Medulla oblongata (tissue), 1 donor: ENCODE results near the gene AOC1.
"Not testable (repeated sequence)": the region's sequence is repeated elsewhere in the genome, so short reads cannot be mapped to it uniquely, and the experiment has no call there.

ENCODE experiments used
- DNase-seq: peaks from one replicate; pipeline ENCODE4 v3.0.0-alpha.2; 2015; ENCODE audit errors: extremely low spot score

The AOC1 gene, protein sequence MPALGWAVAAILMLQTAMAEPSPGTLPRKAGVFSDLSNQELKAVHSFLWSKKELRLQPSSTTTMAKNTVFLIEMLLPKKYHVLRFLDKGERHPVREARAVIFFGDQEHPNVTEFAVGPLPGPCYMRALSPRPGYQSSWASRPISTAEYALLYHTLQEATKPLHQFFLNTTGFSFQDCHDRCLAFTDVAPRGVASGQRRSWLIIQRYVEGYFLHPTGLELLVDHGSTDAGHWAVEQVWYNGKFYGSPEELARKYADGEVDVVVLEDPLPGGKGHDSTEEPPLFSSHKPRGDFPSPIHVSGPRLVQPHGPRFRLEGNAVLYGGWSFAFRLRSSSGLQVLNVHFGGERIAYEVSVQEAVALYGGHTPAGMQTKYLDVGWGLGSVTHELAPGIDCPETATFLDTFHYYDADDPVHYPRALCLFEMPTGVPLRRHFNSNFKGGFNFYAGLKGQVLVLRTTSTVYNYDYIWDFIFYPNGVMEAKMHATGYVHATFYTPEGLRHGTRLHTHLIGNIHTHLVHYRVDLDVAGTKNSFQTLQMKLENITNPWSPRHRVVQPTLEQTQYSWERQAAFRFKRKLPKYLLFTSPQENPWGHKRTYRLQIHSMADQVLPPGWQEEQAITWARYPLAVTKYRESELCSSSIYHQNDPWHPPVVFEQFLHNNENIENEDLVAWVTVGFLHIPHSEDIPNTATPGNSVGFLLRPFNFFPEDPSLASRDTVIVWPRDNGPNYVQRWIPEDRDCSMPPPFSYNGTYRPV

DNA sequence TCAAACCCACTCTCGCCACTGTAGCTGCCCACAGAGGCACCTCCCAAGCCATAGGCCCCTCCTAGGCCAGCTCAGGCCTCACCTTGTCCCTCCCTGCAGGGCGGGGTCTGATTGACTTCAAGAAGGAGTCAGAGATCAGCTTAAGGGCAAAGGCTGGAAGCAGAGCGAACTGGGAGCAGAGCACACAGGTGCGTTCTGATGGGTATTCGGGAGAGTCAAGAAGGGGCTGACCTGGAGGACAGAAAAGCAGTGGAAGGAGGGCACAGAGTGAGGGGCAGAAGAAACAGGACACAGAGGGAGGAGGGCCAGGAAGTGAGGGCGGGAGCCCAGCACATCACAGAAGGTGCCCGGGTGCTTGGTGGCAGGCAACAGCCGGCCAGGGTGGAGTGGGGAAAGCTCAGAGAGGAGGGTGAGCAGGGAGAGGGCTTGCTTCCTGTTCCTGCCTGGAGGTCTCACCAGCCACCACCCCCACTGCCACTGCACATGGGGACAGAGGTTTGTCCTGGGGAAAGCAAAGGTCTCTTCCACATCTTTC, at the start of gene AOC1:
Gene AOC1, plus strand, starts transcription at position 147 of the 535 bp plus-strand sequence. CDS start 3,954 bp downstream, outside the sequence.
- no peak for DNase-seq

DNA sequence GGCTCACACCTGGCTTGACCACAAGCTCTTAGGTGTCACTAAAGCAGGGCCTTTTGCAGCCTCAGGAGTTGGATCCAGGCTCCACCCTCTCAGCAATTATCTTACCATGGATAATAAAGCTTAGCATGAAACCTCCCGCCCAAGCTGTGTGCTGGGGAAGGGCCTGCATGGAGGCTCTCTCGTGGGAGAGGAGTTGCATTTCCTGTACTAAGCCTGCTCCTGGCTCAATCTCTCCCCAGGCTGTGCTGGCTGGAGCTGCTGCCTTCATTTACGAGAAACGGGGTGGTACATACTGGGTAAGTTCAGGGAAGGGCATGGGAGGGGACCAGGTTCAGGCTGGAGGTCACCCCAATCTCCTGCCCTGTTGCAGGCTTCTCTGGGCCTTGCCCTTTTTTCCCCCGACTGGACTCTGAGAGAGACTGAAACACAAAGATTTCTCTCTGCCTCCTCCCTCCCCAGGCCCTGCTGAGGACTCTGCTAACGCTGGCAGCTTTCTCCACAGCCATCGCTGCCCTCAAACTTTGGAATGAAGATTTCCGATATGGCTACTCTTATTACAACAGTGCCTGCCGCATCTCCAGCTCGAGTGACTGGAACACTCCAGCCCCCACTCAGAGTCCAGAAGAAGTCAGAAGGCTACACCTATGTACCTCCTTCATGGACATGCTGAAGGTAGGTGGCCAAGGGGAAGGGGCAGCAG, 49.0 kb upstream of the AOC1 start:
- DNase-seq = no peak

DNA sequence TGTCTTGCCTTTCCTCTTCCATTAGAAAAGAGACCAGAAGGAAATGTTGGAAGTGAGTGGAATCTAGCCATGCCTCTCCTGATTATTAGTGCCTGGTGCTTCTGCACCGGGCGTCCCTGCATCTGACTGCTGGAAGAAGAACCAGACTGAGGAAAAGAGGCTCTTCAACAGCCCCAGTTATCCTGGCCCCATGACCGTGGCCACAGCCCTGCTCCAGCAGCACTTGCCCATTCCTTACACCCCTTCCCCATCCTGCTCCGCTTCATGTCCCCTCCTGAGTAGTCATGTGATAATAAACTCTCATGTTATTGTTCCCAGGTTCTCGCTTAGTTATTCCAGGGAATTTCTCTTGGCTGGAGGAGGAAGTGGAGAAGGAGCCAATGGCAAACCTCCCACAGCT, 47.5 kb upstream of the AOC1 start:
- DNase-seq = no peak

DNA sequence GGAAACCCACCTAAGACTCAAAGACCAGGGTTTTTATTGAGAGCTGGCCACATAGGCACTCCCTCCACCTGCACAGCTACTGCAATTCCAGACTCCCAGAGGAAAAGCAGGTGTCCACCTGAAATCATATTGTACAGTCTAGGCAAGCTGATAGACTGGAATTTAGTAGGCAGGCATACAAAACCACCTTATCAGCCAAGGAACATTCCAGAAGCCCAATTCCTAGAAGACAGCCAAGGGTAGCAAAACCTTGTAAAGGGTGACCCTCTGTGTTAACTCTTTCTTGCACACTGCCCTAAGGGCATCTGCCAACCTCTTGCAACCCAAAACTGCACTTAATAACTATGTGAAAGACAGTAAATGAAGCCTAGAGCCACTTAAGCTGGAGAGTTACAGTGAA, 46.5 kb upstream of the AOC1 start:
- DNase-seq = no peak

DNA sequence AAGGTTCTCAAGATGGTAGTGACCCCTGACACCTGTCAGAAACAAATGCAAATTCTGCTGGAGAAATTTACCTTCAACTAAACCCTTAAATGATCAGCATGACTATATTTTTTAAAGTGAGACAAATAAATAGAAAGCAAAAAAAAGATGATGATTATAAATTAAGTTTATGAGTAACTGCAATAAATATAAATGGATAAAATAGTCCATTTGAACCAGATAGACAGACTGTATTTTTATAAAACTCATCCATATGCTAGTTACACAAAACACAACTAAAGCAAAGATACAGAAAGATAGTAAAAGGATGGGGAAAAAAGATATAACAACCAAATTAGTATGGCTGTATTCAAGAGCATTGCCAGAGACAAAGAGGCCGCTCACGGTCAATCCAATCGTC, 45.9 kb upstream of the AOC1 start:
- no peak for DNase-seq

DNA sequence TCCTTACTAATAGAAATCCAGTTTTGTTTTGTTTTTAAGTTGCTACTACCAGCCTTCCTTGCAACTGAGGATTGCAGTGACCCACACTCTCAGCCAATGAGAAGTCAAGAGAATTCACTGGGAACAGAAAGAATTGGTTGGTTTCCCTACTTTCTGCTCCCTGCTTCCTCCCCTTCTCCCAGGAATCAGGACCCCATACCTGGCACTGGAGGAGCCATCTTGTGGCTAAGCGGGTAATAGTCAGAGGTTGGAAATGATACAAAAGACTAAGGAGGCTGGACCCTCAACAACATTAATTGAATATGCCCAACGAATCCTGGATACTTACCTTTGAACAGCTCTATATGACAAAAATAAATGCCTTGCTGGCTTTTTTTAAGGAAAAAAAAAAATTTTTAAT, 45.5 kb upstream of the AOC1 start:
- no peak for DNase-seq

DNA sequence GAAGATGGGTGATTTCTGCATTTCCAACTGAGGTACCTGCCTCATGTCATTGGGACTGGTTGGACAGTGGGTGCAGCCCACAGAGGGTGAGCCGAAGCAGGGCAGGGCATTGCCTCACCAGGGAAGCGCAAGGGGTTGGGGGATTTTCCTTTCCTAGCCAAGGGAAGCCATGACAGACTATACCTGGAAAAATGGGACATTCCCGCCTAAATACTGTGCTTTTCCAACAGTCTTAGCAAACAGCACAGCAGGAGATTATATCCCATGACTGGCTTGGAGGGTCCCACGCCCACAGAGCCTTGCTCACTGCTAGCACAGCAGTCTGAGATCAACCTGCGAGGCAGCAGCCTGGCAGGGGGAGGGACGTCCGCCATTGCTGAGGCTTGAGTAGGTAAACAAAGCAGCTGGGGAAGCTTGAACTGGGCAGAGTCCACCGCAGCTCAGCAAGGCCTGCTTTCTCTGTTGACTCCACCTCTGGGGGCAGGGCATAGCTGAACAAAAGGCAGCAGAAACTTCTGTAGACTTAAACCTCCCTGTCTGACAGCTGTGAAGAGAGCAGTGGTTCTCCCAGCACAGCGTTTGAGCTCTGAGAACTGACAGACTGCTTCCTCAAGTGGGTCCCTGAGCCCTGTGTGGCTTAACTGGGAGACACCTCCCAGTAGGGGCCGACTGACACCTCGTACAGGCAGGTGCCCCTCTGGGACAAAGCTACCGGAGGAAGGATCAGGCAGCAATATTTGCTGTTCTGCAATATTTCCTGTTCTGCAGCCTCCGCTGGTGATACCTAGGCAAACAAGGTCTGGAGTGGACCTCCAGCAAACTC, 44.5 kb upstream of the AOC1 start:
- not testable (repeated sequence) for DNase-seq

DNA sequence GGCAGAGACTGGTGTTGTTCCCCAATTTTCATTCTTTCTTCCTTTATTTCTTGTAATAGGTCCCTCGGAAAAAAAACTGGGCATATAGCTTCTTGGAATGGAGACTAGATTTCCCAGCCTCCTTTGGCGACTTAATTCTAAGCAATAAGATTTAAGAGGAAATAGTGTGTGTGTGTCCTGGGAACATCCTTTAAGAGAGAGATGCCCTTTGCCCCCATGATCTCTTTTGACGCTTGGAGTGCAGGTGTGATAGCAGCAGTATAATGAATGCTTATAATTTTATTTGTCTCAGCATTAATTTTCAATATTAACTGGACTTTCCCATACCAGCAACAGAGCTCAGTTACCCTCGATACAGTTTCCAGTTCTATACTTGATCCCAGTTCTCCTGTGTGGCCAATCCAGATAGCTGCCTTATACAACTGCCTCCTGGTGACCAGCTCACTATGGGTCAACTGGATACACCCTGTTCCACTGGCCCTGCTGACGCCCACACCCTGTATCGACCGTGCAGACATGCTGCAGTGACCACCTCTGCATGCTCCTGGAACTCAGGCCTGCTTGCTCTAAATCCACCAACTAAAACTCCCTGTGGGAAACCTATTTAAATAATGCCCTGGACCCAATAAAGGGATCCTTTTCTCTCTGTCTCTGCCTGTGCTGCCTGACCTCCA, 37.9 kb upstream of the AOC1 start:
- DNase-seq = no peak

DNA sequence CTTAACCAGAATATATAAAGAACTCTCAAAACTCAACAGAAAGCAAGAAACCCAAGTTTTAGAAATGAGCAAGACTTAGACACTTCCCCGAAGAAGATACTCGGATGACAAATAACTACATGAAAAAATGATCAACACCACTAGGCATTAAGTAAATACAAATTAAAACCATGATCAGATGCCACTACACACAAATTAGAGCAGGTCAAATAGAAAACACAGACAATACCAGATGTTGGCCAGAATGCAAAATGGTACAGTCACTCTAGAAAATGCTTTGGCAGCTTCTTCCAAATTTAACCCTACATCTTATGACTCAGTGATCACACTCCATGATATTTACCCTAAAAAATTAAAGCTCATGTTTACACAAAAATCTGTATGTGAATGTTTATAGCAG, 33.3 kb upstream of the AOC1 start:
- DNase-seq = no peak

DNA sequence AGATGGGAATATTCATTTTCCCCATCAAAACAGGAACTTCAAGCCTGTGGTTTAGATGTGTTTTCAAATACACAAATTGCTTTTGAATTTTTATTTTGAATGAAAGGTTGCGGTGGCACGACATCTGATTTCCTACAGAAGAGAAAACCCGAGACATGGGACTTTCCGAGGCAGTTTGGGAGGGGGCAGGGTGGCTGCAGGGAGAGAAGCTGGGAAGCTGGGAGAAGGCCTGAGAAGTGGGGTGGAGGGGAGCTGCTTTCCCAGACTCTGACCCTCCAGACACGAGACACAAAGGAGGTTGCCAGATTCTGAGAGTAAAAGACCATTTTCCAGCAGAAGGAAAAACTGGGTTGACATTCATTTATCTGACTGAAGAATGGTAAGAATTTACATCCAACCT, 32.2 kb upstream of the AOC1 start:
- DNase-seq = no peak

DNA sequence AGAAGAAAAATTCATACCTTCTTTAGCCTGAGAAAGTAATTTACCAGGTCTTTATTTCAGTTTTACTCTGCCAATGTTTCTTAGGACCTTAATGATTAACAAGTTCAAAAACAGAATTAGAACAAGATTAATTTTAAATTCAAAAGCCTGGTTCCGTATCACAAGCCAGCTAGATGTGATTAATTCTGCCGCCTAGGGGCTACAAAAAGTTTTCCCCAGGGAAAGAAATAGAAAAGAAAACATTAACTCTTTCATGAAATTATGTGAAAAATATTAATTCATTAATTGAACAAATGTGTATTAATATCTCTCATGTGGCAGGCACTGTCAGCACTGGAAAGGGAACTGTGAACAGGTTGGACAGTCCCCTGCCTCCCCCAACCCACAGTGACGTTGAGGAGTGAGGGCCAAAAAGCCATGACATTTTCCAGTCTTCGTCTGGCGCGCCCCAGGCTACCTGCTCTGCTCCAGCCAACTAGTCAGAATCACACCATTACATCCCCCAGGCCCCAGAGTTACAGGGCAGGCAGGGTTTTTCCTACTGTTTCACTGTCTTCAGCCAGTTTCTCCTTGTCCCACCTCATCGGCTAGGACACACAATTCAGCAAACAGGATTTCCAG, 31.6 kb upstream of the AOC1 start:
- no peak for DNase-seq

DNA sequence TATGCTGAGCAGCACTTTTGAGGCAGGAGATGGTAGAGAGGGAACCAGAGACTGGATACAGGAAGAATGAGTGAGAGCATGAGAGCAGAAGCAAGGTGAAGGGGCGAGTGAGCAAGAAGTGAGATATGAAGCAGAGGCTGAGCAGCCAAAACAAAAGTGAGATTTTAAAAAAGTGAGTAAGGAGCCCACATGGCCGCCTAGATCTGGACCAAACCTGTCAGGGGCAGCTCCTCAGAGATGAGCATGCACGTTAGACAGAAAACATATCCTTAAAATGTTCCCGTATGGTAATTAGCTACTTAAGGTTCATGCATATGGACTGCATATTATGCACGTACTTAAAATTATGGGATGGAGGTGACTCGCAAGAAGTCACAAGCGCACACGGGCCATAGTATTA, 29.3 kb upstream of the AOC1 start:
- no peak for DNase-seq

DNA sequence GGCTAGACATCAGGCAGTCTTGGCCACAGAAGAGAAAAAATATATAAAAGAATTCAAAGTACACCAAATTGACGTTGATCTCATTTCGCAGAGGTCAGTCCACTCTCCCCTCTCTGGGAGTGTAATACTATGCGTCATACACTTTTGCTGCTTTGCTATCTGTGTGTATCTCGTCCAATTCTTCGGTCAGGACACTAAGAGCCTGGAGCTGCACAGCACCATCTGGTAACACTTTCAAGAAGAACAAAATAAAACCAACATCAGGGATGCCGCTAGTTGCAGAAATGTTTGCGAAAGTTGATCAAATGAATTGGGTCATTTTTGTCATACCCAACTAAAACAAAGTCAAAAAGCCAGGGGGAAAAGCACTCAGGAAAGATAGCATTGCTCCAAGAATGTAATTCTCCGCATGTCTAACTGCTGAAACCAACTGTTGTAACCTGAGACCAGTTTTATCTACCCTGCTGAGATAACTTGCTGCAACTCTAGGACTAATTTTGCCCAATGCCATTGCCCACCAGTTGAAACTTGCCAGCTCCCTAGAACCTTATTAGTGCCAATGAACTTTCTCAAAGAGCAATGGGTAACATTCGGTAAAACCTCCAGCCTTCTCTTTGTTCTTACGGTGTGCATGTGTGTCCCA, 28.7 kb upstream of the AOC1 start:
- no peak for DNase-seq

DNA sequence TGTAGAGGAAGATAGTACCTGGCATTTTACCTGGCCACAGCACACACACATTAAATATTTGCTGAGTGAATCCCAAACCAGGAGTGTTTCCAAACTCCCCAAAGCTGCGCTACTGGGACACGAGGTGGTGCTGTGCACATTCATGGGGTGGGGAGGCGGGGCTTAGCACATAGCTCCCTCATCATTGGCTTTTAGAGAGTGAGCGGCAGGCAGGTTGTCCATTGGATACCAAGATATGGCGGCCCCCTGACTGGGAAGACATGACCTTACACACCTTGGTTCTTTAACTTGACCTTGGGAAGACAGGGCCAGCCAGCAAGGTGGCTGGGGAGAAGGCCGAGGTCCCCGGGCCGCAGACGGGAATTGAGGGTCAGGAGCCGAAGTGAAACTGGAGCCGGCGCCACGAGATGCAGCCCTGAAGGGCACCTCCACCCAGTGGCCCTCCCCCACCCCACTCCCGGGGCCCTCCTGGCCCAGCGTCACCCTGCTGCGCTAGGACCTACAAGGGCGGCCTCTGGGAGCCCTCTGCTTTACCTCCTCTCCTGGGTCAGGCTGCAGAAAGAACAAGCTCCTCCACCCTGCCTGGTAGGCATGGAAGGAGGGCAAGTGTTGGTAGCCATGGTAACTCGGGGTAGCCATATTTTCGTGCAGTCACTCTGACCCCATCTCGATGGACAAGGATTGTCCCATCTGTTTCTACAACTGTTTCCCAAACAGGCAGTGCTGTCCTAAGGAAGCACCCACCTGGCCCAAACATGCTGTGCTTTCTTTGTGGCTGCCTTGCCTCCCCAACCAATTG, 27.7 kb upstream of the AOC1 start:
- no peak for DNase-seq

DNA sequence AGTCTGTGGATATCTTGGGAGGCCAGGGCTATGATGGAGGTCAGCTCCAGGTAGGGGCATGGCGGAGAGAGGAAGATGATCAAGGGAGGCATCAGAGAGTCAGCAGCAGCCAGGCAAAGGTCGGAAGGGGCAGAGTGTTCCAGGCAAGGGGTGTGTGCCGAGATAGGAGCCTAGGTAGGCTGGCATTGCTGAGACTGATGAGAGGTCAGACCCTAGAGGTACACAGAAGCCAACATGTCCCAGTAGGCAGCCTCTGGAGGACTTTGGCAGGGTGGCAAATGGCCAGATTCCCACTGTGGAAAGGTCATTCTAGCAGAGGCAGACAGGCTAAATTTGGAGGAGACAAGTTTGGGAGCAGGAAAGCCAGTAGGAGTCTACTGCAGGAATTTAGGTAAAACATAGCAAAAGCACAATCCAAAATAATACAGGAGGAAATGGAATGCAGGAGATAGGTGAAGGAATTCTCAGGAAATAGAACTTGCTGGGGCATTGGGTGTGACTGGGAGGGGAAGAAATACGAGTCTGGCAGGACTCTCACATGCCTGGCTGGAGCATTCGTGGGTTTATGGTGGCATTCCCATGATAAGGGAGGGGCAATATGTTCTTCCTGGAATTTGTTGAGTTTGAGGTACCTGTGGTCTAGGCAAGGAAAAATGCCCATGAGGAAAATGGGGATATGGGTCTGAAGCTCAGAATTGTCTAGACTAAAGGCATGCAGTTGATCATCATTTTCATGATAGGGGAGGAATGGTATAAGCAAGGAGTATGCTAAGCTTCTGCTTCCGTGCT, 26.1 kb upstream of the AOC1 start:
- DNase-seq = no peak

DNA sequence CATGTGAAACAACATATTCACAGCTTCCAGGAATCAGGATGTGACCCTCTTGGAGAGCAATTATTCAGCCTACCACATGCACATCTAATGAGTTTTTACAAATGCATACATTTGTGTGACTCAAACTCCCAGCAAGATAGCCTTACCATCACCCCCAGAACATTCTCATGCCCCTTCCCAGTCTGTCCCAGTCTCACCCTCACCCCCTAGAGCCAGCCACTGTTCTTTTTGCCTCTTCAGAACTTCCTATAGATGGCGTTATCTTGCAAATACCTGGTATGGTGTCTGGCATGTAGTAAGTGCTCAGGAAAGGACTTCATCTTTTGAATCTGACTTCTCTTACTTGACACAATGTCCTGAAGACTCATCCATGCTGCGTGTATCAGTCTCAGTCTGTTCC, 23.9 kb upstream of the AOC1 start:
- DNase-seq = no peak

DNA sequence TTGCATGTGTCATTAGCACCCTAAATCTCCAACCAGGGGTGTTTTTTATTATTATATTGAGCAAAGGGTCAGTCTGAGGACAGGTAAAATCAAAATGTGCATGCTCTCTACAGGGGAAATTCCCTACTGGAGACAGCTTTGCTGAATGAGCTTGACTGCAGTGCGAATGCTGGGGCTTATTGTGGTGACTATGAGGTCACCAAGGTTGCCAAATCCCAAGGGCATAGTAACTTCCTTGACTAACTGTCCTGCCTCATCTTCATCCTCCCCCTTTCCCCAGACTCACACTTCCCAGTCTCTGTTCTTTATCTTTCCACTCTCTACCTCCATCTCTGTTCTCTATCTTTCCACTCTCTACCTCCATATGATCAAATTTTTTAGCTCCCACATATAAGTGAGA, 22.9 kb upstream of the AOC1 start:
- DNase-seq = no peak

DNA sequence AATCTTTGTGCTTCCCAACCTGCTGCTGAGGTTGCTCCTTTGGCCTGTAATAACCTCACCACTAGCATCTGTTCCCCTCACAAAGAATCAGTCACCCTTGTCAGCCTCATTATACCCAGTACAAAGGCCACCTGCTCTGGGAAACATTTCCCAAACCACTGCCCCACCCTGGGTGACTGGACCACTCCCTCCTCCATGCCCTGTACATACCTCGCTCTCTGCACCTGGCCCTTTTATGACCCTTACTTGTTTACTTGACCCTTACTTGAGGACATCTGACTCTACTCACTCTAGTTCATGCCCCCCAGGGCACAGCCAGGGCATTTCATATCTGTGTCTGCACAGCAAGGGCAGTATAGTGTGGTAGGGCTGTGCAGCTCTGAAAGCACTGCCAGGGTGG, 21.4 kb upstream of the AOC1 start:
- no peak for DNase-seq
